Left lung (tissue), 10 donors: ENCODE measurements around the gene SOBP. TPM values are rescaled to one million over a fixed set of nuclear protein-coding genes. Genes with fewer than 3 reads are reported as not detected.

Experiments used
- ATAC-seq: fragments of 200-7000 bp; cut with Tn5 transposase; one replicate; pipeline ENCODE4 v1.9.1; 2020; ENCODE audit warnings: moderate library complexity
- DNase-seq, 4 donors: peaks; one replicate each; pipeline ENCODE4 v3.0.0-alpha.2; 2013 to 2020
- H3K27ac ChIP-seq, 2 donors: fragments of 200-600 bp; sonication (generic) in 1 of 2; one replicate each; pipeline versions ENCODE4 v1.5.0 to v1.8.0; 2020 to 2021
- H3K27me3 ChIP-seq, 2 donors: fragments of 200-600 bp; sonication (generic) in 1 of 2; one replicate each; pipeline versions ENCODE4 v1.5.0 to v1.8.0; 2020 to 2021
- H3K36me3 ChIP-seq, 2 donors: fragments of 200-600 bp; sonication (generic) in 1 of 2; one replicate each; pipeline versions ENCODE4 v1.5.0 to v1.8.0; 2020 to 2021
- H3K4me1 ChIP-seq, 2 donors: fragments of 200-600 bp; one replicate each; pipeline ENCODE4 v1.8.0; 2021
- H3K4me3 ChIP-seq, 2 donors: fragments of 200-600 bp; sonication (generic) in 1 of 2; one replicate each; pipeline versions ENCODE4 v1.5.0 to v1.8.0; 2020 to 2021; ENCODE audit warnings: mild to moderate bottlenecking in 1 of 2
- H3K9me3 ChIP-seq, 2 donors: fragments of 200-600 bp; sonication (generic) in 1 of 2; one replicate each; pipeline versions ENCODE4 v1.5.0 to v1.8.0; 2020 to 2021
- CTCF ChIP-seq, 2 donors: fragments of 200-600 bp; sonication (generic) in 1 of 2; IDR thresholded peaks; one replicate each; pipeline versions ENCODE4 v1.5.0 to v1.8.0; 2021; ENCODE audit warnings: antibody characterized with exemption in 2 of 2
- intact Hi-C, 2 donors: fragments of 100-400 bp; cut with DNase I; formaldehyde crosslinking; loops; one replicate each; pipeline versions ENCODE4 v1.11.2 to v1.14.2; 2022
- polyA plus RNA-seq, 6 donors: library from polyadenylated mRNA; unstranded; fragments of 120-200 nt; gene quantifications; one replicate each; pipeline ENCODE4 v1.2.1, GENCODE V29; 2013; ENCODE audit not compliant: insufficient read length in 6 of 6
- total RNA-seq, 2 donors: library from RNA; stranded (reverse); fragmentation: NEBNext Ultra II Directional; extraction: Animal tissue kit (Norgen Biotek cat#: 25700); gene quantifications; one replicate each; pipeline ENCODE4 v1.2.1, GENCODE V29; 2021
- donor health status: DM: no; HTN: yes; CAD: no.
- donor health status: DM: no; HTN: no; CAD: no.

Gene SOBP
- total and polyA plus RNA-seq, 8 donors: 6.5 to 11.1 (median 8.1) TPM

- Histone ChIP-seq H3K4me3 (no peak overlapping the region), H3K4me1 (no peaks in the 10 kb centered on the region), H3K36me3 (no peaks in the 10 kb centered on the region), H3K27ac (no peak overlapping the region), H3K27me3 (no peaks in the 10 kb centered on the region), H3K9me3 (no peaks in the 10 kb centered on the region)
- intact Hi-C loops: no loop called here
- TF ChIP-seq CTCF (IDR thresholded peaks at IDR 0.05): no peak
- DNase-seq: no peak
- no peak for ATAC-seq
These were observed 14.5 kb downstream of the SOBP start for GRCh38 chr6:107504270-107505026.

GRCh38 chr6:107506145-107506544 is 16.2 kb downstream of the SOBP start:
- no peak for DNase-seq
- ATAC-seq: no peak

GRCh38 chr6:107509506-107509905 is 19.6 kb downstream of the SOBP start:
- Histone ChIP-seq H3K4me3 (no peak overlapping the region), H3K9me3 (no peaks in the 10 kb centered on the region), H3K27ac (no peak overlapping the region), H3K27me3 (no peaks in the 10 kb centered on the region), H3K4me1 (no peaks in the 10 kb centered on the region), H3K36me3 (no peaks in the 10 kb centered on the region)
- ATAC-seq (peak; percentile 66), DNase-seq (no peak)
- intact Hi-C loops: no loop called here
- no peak for TF ChIP-seq CTCF (IDR thresholded peaks at IDR 0.05)

More at GRCh38 chr6:107506145-107506544, 16.2 kb downstream of the SOBP start:
- Histone ChIP-seq H3K27ac (no peak overlapping the region), H3K9me3 (no peaks in the 10 kb centered on the region), H3K4me1 (no peaks in the 10 kb centered on the region), H3K4me3 (no peak overlapping the region), H3K27me3 (no peaks in the 10 kb centered on the region), H3K36me3 (no peaks in the 10 kb centered on the region)
- no peak for TF ChIP-seq CTCF (IDR thresholded peaks at IDR 0.05)
- intact Hi-C loops: no loop called here

GRCh38 chr6:107510108-107510507 is 20.2 kb downstream of the SOBP start:
- H3K27me3 ChIP-seq: no peaks in the 10 kb centered on the region
- H3K4me3 ChIP-seq: no peak overlapping the region
- no peak overlapping the region for H3K27ac ChIP-seq
- no peak for DNase-seq
- H3K4me1 ChIP-seq: no peaks in the 10 kb centered on the region
- intact Hi-C loops: no loop called here
- no peak for ATAC-seq
- no peaks in the 10 kb centered on the region for H3K36me3 ChIP-seq
- no peak for TF ChIP-seq CTCF (IDR thresholded peaks at IDR 0.05)
- peaks cover 0 to 3% of the 10 kb centered on the region in 2 donors for H3K9me3 ChIP-seq

GRCh38 chr6:107511511-107511993 is 21.6 kb downstream of the SOBP start:
- H3K9me3 ChIP-seq: peaks cover 0 to 10% of the 10 kb centered on the region in 2 donors
- no peak overlapping the region for H3K4me3 ChIP-seq
- H3K27me3 ChIP-seq: no peaks in the 10 kb centered on the region
- no peak for TF ChIP-seq CTCF (IDR thresholded peaks at IDR 0.05)
- DNase-seq (peak in 1 of 4 donors; percentile 40), ATAC-seq (no peak)
- intact Hi-C loops: no loop called here
- H3K4me1 ChIP-seq: no peaks in the 10 kb centered on the region
- no peak overlapping the region for H3K27ac ChIP-seq
- H3K36me3 ChIP-seq: no peaks in the 10 kb centered on the region
